ENCODE data around the gene RING1. TPM values are rescaled to one million over a fixed set of nuclear protein-coding genes. Genes with fewer than 3 reads are reported as not detected.

Gene RING1
- 22.5 TPM for total RNA-seq

GRCh38 chr6:33208091-33208967 is at the start of gene RING1:
TSS of gene RING1 (plus strand) at chr6:33208500. CDS start at chr6:33208823, 323 bp downstream.
- peak; percentile 94 for DNase-seq

DNA sequence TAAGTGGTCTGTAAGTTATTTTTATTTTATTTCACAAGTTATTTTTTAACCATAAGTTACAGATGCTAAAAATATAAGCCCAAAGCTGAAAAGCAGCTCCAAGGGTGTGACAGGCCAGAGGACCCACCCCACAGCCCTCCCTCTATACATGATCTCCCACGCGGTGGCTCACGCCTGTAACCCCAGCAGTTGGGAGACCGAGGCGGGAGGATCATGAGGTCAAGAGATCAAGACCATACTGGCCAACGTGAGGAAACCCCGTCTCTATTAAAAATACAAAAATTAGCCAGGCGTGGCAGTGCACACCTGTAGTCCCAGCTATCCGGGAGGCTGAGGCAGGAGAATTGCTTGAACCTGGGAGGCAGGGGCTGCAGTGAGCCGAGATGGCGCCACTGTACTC is 48.2 kb upstream of the RING1 start:
- DNase-seq, result no peak

DNA sequence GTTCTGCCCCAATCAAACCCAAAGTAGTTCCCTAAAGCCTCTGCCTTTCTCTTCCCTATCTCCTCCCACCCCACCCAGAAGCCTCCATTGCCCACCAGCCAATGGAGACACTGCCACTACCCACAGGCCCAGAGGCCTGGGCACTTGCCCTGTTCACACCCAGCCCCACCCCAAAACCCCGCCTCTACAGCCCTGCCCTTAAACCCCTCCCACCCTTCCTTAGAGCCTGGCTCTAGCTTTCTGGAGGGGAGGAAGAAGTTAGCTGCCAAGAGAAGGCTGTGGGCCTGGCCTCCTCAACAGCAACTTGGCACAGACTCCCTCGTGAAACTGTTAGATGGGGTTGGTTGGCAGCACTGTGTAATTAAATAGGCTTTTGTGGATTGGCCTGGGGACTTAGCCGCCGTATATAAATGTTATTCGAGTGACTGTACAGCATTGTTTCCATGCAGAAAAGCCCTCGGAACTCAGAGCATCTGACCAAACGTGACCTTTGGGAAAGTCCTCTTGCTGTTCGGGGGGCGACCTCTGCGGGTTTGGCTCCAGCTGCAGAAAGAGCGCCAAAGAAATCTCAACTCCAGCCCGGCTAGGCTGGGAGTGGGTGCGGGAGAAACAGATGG is 47.5 kb upstream of the RING1 start:
- peak; percentile 85 for DNase-seq

- DNase-seq, result peak; percentile 82
Observed at GRCh38 chr6:33161354-33162331, 46.7 kb upstream of the RING1 start.

- DNase-seq, result no peak
Observed at GRCh38 chr6:33163540-33163939, 44.8 kb upstream of the RING1 start.

- no peak for DNase-seq
Observed at GRCh38 chr6:33164176-33164575, 44.1 kb upstream of the RING1 start.

DNA sequence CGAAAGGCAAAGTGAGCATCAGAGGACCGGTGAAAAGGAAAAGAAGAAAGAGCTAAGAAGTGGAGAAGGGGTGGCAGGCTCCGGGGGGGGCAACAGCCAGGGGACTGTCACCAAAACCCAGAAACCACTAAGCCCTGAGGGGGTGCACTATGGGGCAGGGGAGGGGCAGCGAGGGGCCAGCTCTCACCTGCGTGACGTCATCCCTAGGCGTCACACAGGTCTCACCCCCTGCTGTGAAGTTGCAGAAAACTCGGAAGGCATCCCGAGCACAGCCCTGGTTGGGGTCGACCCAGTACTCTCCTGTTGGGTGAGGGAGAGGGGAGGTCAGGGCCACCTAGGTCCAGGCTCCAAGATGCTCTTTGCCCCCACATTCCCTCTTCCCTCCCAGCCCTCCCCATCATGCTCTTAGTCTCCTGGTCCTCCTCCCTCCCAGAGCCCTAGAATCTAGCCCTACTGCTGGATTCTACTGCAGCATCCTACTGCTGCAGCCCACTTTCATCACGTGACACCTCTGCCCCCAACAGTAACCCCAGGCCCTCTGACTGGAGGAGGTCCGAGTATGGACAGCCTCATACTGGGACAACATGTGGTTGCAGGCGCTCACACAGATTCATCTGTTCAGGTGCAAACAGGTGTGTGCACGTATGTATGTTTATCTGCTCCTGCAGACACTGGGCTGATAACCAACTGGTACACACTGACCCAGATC is 43.5 kb upstream of the RING1 start:
- no peak for DNase-seq

DNA sequence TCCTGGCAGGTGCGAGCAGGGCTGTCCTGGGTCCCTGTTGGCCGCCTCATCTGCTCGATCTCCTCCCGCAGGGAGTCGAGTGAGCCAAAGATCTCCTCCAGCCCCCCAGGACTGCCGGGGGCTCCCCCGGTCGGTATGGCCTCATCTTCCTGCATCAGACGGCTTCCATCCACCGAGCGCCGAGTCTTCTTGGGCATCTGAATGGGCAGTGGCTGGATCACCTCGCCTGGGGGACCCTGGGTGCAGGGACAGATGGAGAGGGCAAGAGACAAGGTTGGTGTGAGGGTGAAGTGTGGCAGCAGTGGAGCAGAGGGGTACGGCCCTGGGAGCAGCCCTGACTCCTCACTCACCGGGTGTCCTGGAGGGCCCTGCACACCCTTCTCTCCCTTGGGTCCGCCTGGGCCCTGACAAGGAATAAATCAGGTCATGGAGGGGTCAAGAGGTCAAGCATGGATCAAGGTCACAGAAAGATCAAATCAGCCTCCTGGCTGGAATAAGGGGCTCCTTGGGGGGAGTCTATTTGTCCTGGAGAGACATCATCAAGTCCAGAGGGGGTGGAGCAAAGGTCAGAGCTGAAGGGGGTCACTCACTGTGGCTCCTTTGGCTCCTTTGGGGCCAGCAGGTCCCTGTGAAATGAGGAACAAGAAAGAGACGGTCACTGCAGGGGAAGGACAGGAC is 42.6 kb upstream of the RING1 start:
- DNase-seq, result no peak

DNA sequence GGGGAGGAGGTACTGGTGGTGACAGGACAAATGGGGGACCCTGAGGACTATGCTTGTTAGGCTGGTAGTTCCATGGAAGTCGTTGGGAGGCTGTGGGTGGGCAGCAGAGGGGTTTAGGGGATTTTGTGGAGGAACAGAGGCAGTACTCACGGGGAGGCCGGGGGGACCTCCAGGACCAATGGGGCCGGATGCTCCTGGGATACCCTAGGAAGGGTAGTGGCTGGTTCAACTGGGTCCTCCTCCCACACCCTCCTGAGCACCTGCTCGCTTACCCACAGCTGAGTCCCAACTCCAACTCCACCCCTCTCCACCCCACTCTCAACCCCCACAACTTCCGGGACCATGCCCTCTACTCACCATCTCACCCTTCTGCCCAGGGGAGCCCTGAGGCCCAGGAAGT is 41.9 kb upstream of the RING1 start:
- DNase-seq, result no peak

DNA sequence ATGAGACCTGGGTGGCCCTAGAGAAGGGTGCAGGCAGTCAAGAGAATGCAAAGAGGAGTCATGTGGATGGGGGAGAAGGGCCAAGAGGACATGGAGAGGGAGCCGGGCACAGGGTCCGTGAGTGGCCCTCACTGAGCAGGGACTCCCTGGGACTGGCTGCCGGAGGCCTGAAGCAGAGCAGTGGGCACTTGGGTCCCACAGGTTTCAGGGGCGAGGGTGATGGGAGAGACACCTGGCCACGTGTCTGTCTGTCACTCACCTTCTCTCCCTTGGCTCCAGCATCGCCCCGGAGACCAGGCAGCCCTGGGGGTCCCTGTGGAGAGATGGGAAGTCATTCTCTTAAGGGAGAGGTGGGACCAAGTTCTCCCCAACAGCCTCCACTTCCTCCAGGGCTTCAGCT is 41.5 kb upstream of the RING1 start:
- DNase-seq, result no peak

DNA sequence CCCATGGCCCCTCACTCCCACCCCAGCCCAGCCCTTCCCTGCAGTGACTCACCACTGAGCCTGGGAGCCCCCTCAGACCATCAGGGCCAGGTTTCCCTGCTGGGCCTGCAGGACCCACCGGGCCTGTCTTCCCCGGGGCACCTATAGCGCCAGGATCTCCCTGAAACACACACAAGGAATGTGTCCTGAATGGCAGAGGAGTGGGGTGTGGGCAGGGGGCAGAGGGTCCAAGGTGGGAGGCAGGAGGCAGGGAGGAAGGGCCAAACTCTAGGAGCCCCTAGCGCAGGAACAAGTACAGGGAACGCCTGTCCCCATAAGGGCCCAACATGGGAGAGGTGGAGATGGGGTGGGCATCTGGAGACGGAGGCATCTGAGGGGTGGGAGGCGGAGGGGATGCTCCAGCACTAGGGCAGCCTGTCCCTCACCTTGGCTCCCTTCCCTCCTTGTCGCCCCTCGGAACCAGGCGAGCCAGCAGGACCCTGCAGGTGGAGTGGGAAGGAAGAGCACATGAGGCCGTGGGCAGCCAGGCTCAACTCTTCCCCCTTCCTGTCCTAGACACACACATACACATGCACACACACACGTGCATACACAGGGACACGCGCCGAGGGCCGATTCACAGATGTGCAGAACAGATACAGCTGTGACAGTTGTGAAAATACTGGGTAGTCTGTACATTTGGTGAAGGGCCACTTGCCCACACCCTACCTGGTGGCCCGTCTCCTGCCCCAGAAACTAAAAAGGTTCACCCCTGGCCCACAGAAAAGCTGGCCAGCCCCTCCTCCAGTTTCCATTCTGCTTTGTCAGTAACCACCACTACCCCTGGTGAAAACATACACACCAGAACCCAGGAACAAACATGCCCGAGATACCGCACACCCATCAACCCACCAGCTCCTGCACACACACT is 40.7 kb upstream of the RING1 start:
- DNase-seq, result no peak

DNA sequence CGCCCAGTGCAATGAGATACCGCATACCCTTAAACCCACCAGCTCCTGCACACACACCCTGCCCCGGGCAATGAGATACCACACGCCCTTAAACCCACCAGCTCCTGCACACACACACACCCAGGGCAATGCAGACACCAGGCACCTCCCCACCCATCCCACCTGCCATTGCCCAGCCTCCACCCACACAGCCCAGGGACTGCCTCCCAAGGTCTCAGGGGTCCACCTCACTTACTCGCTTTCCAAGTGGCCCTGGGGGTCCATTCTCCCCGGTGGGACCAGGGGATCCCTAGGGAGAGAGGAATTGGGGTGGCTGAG is 40.1 kb upstream of the RING1 start:
- DNase-seq, result no peak

DNA sequence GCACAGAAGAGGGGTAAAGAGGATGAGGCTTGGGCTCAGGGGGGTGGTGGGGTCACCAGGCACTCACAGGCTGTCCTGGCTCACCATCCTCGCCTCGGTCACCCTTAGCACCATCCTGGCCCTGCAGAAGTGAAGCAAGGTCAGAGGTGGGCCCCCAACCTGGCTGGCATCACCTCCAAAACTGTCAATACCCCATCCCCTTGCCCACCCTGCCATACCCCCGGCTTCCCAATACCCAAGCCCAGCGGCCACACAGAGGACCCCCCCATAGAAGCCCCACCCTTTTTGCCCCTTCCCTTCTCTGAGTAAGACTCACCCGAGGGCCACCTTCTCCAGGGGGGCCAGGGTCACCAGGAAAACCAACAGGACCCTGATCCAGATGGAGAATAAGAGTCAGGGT is 39.7 kb upstream of the RING1 start:
- DNase-seq, result no peak

- DNase-seq, result no peak
Observed at GRCh38 chr6:33169291-33170175, 38.8 kb upstream of the RING1 start.

DNA sequence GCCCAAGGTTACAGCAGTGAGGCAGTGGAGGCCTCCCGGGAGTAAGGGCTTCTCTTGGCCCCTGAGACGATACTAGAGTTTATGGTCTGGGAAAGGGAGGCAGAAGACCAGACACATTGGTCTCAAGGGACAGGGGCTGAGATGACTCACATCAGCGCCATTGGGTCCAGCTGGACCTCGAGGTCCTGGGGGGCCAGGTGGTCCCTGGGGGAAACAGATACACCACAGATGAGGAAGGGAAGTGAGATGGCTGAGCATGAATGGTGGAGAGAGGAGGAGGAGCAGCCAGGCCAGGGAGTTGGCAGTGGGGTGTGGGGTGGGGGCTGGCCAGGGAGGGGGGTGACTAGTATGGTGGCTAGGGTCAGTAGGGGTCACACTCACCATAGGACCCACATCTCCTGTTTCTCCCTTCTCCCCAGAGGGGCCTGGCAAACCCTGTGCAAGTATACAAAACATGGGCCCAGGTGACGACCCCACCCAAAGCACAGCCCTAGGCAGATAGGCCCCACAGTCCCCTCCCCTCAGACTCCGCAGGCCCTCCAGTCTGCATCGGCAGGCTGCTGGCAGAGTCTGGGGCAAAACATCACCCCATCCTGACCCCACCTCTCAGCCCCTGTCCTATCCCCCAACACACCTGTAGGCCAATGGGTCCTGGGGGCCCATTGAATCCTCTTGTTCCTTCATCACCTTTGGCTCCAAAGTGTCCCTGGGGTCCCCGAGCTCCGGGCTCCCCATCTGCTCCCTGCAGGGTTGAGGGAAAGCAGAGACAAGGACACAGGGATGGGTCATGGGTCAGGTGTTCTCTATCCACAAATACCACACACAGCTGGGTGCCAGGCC is 37.9 kb upstream of the RING1 start:
- no peak for DNase-seq

DNA sequence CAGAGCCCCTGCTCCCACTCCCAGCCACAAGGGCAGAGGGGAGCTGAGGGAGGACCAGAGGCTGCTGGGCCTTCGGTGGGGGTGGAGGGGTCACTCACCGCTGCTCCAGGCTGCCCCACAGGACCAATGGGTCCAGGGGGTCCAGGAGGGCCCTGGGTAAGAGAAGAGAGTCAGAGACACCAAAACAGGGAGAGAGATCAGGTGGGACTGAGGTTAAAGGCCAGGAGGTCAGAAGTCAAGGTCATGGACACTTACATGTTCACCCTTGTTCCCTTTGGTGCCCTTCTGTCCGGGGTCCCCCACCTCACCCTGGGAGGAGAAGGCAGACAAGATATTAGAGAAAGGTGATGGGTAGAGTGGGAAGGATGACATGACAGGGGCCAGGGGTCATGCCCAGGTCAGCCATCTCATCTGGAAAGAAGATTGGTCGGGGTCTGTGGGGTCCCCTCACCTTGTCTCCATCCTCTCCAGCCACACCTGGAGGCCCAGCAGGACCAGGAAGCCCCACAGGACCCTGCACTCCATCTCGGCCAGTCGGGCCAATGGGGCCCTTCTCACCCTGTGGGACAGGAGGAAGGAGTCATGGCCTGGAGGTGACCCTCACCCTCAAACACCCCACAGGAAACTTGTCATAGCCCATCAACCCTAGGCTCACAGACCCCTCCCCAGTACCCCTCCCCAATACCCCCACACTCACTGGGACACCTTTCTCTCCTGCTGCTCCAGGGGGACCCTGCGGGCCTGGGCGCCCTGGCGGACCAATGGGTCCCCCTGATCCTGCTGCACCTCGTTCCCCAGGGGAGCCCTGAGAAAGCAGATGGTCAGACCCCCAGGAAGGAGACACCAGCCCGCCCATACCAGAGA is 37.1 kb upstream of the RING1 start:
- DNase-seq, result no peak
